Measurements from ENCODE around the gene GFY.

DNA sequence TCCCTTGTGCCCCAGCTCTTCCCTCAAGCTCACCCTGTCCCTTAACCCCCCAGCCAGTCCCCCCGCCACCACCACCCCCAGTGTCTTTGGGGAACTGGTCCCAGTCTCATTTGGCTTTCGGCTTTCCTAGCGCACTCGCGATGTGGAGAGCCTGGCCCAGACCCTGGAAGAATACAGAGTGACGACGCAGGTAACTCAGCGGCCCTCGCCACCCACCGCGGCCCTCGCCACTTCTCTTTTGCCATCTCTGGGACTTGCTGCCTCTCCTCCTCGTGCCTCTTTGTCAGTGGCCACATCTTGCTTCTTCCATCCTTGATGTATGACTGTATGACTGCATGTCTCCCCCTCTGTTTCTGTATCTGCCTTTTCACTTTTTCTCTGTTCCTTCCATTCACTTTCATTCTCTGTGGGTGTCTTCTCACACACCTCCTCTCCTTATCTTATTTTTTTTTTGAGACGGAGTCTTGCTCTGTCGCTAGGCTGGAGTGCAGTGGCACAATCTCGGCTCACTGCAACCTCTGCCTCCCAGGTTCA lies 17.6 kb upstream of the GFY start:
- TF ChIP-seq EP300 (IDR thresholded peaks at IDR 0.05): no peak
- TF ChIP-seq, protein P1, sequence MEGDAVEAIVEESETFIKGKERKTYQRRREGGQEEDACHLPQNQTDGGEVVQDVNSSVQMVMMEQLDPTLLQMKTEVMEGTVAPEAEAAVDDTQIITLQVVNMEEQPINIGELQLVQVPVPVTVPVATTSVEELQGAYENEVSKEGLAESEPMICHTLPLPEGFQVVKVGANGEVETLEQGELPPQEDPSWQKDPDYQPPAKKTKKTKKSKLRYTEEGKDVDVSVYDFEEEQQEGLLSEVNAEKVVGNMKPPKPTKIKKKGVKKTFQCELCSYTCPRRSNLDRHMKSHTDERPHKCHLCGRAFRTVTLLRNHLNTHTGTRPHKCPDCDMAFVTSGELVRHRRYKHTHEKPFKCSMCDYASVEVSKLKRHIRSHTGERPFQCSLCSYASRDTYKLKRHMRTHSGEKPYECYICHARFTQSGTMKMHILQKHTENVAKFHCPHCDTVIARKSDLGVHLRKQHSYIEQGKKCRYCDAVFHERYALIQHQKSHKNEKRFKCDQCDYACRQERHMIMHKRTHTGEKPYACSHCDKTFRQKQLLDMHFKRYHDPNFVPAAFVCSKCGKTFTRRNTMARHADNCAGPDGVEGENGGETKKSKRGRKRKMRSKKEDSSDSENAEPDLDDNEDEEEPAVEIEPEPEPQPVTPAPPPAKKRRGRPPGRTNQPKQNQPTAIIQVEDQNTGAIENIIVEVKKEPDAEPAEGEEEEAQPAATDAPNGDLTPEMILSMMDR (IDR thresholded peaks at IDR 0.05): no peak

Measured in upper lobe of left lung (tissue), 4 donors.